TTC549 (cell line): ENCODE measurements around the gene WNT9A.
"Not testable (repeated sequence)": the region's sequence is repeated elsewhere in the genome, so short reads cannot be mapped to it uniquely, and the experiment has no call there.

ENCODE experiments used
- FAIRE-seq: peaks from 2 replicates; lab custom pipeline; 2012; peaks lifted over from hg19 to GRCh38; lab: Jason Lieb, UNC

The WNT9A gene

DNA sequence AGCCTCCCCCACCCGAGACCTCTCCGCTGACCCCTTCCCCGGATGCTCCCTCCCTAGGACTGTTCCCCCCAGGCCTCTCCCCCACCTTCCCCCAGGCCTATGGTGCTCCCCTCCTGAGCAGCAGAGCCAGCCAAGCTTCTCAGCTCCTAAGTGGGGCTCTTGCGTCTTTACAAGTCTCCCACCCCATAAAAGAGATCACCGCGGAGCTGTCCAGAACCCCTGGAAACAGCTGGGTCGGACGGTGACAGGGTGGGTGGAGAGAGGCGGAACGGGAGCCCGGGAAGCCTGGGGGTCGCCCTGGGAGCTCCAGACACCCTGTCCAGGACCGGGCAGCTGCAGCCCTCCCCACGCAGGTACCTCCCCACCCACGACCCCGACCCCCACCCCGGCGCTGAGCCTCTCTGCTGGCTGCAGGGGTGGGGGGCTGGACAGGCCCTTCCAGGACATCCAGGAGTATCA, 61.2 kb downstream of the WNT9A start:
- FAIRE-seq: no peak

DNA sequence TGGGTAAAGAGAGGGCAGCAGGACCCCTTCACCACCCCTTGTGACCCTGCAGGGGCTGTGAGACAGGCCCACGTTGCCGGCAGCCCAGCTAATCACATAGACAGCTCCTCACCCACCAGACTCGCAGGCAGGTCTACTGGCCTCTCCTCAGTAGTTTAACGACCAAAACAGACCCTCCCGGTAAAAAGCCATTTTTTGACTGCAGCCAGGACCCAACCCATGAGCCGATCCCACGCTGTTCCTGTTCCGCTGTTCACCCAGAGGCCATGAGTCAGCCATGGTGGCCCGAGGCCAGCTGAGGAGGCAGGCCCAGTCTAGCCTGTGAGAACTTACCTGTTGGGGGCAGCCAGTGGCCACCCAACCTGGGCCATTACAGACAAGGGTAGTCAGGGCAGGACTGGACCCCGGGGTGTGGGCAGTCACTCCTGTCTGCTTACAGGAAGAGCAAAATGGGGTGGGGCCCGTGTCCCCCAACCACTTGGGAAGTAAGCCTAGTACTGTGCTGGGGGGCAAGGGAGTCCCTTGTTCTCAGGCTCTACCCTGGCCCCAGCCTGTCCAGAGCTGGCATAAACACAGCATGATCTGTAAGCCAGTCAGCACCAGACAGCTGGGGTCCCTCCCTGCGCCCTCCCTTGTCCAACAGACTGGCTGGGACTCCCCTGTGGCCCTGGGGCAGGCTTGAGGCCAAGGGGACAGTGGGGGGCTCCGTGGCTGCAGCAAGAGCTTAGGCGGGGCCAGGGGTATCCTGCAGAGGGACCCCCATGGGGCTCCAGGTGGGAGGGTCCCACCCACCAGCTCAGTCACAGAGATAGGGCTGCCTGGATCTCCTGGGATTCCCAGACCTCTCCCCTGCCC, 61.9 kb downstream of the WNT9A start:
- no peak for FAIRE-seq

DNA sequence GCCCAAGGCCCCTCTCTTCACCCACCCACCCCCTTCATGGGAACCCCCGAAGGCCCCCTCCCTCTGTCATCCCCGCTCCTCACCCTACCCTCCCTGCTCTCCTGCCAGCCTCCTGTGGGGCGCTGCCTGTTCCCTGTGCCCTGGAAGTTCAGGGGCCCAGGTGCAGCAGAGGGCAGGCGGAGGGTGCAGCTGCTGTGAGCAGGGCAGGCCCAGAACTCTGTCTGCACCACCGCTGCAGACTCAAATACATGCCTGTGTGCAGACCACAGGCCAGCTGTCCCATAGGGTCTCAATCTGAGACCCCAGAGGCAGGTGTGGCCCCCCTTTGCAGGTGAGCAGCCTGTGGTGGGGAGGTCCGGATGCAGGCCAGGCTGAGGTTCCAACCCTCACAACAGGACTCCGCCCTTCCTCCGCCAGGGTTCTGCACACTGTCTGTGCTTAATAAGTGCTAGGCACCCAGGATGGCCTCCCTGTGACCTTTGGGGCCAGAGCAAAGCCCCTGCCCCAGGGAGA, 62.5 kb downstream of the WNT9A start:
- FAIRE-seq: no peak

DNA sequence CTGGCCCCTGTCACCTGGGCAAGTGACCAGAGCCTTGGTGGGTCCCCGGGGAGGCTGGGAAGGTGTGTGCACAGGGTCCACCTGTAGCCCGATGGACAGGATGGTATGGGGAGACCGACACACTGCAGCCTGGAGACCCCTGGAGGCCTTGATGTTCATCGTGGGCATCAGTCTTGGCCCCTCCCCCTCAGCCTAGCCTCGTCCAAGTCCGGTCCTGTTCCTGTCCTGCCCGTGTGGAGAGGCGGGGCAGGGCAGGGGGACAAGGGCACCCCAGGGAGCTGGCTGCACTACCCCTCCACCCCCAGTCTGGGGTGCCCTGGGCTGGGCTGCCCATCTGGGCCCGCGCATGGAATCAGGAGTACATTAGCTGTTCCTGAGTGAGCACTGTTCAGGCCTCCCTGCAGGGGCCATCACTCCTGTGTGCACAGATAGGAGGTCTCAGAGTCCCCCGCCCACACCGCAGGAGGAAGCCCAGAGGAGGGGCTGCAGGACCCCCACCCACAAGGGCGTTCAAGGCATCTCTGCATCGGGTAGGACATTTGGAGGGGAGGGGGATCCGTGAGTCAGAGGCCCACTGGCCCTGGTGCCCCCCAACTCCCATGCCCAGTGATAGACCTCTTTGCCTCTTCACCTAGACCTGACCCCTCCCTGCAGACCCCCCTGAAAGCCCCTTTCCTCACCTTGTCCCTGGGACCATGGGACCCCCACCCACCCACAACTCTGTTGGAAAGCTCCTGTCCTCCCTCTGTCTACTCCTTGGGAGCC, 63.2 kb downstream of the WNT9A start:
- FAIRE-seq: no peak

DNA sequence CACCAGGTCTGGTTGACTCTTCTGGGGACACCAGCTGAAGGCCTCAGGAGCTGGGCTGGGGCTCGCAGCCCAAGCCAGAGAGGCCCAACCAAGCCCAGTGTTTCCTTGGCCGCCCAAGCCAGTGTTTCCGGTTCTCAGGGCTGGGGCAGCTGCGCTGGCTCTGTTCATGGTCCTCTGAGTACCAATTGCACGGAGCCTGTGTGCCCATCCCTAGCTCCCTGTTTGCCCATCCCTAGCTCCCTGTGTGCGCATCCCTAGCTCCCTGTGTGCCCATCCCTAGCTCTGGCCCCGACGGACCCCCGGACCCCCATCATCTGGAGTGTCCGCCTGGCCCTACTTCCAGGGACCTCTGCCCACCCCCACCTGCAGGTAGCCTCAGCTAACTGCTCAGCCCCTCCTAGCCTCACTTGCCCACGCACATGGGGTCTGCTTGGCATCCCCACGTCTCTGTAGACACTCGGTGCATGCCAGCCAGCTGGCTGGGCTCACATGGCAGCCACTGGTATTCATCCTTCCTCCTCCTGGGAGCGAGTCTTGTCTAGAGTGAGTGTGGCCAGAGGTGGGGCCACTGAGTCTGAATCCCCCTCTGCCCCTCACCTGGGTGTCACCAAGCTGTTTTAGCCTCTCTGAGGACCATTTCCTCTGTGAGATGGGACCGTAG, 64.0 kb downstream of the WNT9A start:
- FAIRE-seq: no peak

GRCh38 chr1:227883073-227883520, 64.6 kb downstream of the WNT9A start:
- FAIRE-seq: no peak

DNA sequence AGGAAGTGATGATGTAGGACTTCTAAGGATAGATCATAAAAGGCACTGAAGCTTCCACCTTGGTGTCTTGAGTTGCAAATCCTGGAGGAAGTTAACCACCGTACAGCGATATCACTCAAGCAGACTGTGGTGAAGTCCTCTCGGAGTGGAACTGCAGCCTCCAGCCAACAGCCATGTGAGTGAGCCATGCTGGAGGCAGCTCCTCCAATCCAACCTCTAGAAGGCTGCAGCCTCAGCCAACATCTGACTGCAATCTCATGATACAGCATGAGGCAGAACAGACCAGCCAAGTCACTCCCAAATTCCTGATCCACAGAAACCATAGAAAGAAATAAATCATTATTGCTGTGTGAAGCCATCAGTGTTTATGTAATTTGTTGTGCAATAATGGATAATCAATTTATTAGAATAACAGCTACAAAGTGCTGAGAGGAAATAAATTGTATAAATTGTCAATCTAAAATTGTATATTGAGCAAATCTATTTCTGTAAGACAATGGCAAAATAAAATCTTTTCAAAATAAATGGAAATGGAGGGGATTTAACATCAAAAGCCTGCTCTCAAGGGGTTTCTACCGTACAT, 67.3 kb downstream of the WNT9A start:
- FAIRE-seq: no peak

GRCh38 chr1:227877810-227878209, 69.9 kb downstream of the WNT9A start:
- FAIRE-seq: not testable (repeated sequence)

DNA sequence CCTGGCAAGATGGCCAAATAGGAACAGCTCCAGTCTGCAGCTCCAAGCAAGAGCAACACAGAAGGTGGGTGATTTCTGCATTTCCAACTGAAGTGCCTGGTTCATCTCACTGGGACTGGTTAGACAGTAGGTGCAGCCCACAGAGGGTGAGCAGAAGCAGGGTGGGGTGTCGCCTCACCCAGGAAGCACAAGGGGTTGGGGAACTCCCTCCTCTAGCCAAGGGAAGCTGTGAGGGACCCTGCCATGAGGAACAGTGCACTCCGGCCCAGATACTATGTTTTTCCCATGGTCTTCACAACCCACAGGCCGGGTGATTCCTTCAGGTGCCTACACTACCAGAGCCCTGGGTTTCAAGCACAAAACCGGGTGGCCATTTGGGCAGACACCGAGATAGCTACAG, 75.8 kb downstream of the WNT9A start:
- FAIRE-seq: not testable (repeated sequence)

DNA sequence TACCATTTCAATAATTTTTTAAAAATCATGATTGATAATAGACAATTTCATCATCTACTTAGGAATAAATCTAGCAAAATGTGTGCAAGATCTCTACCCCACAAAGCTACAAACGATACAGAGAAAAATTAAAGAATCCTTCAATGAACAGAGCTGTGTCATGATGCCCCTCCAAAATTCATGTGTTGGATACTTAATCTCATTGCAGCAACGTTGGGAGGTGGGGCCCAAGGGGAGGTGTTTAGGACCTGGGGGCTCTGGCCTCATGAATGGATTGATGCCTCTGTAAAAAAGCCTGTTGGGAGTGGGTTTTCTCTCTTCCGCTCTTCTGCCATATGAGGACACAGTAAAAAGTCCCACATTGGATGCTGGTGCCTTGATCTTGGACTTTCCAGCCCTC, 77.4 kb downstream of the WNT9A start:
- FAIRE-seq: no peak

GRCh38 chr1:227869851-227870305, 77.9 kb downstream of the WNT9A start:
- no peak for FAIRE-seq

- no peak for FAIRE-seq
These were observed 78.4 kb downstream of the WNT9A start for GRCh38 chr1:227869279-227869842.
